Measurements from ENCODE around the gene KIF1A.

The KIF1A gene

DNA sequence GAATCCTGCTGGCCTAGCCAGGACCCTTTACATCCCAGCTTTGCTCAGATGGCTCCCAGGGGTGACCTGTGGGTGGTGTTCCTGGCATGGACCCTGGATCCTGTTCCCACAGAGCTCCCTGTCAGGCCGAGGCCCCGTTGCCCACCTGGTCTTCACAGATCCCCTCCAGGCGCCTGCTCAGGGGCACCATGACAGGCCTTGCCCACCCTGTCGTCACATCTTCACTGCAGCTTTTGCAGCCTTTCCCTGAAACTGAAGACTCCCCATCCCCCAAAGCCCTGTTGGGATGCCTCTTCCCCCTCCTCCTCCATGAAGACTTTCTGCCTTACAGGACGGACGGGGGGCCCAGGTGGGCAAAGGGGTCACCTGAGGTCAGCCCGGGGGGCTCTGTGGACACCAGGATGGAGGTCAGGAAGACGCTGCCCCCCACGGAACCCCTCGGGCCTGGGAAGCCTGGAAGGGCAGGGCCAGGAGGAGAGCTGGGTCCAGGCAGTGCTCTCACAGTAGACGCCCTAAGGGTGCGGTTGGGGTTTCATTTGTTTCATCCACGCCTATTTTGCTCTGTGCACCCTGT, 13.0 kb upstream of the KIF1A start:
- Histone ChIP-seq H3K36me3 (ENCODE audit: insufficient read depth, low read length) (no peaks in the 10 kb centered on the region), H3K4me1 (ENCODE audit: insufficient read depth, low read length, severe bottlenecking) (no peaks in the 10 kb centered on the region), H3K27me3 (ENCODE audit: insufficient read depth, low read length) (no peaks in the 10 kb centered on the region), H3K9me2 (ENCODE audit: low read depth, low read length) (no peaks in the 10 kb centered on the region), H3K79me2 (ENCODE audit: insufficient read depth, low read length) (no peaks in the 10 kb centered on the region), H3K4me2 (ENCODE audit: low read length) (no peak overlapping the region), H3K9me3 (ENCODE audit: low read length) (no peaks in the 10 kb centered on the region), H3K9ac (ENCODE audit: low read length) (no peak overlapping the region), H4K20me1 (ENCODE audit: insufficient read depth, low read length) (no peaks in the 10 kb centered on the region), H2AFZ (ENCODE audit: low read length) (no peak overlapping the region), H3K4me3 (ENCODE audit: low read depth, low read length, poor library complexity, severe bottlenecking) (no peak overlapping the region), H3F3A (ENCODE audit: insufficient read depth, low read length) (no peaks in the 10 kb centered on the region), H3K27ac (ENCODE audit: low read depth, low read length, poor library complexity, severe bottlenecking) (no peak overlapping the region)
- TF ChIP-seq, protein P1, sequence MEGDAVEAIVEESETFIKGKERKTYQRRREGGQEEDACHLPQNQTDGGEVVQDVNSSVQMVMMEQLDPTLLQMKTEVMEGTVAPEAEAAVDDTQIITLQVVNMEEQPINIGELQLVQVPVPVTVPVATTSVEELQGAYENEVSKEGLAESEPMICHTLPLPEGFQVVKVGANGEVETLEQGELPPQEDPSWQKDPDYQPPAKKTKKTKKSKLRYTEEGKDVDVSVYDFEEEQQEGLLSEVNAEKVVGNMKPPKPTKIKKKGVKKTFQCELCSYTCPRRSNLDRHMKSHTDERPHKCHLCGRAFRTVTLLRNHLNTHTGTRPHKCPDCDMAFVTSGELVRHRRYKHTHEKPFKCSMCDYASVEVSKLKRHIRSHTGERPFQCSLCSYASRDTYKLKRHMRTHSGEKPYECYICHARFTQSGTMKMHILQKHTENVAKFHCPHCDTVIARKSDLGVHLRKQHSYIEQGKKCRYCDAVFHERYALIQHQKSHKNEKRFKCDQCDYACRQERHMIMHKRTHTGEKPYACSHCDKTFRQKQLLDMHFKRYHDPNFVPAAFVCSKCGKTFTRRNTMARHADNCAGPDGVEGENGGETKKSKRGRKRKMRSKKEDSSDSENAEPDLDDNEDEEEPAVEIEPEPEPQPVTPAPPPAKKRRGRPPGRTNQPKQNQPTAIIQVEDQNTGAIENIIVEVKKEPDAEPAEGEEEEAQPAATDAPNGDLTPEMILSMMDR (IDR thresholded peaks at IDR 0.05; ENCODE audit: low read length): no peak
- no peak for TF ChIP-seq EZH2 (IDR thresholded peaks at IDR 0.05; ENCODE audit: borderline replicate concordance, low read length)

DNA sequence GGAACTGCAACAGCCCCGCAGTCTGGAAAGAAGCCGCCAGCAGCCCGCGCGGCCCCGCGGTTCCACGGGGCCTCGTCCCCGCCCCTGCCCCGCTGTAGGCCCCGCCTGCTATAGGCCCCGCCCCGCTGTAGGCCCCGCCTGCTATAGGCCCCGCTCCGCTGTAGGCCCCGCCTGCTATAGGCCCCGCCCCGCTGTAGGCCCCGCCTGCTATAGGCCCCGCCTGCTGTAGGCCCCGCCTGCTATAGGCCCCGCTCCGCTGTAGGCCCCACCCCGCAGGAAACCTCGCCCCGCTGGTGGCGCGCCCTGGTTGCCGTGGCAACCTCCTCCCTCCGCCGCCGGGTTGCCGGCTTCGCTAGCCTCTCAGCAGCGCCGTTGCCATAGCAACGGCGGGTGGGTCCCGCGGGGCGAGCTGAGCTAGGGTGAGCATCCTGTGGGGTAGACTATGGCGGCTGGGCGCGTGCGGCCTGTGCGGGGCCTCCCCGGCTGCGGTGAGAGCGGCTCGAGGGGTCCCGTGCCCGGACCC, 12.2 kb upstream of the KIF1A start:
- H3K27ac ChIP-seq (ENCODE audit: low read depth, low read length, poor library complexity, severe bottlenecking): no peak overlapping the region
- TF ChIP-seq, protein P1 (IDR thresholded peaks at IDR 0.05; ENCODE audit: low read length): no peak
- TF ChIP-seq EZH2 (IDR thresholded peaks at IDR 0.05; ENCODE audit: borderline replicate concordance, low read length): no peak

GRCh38 chr2:240831594-240832204, 11.7 kb upstream of the KIF1A start:
- Histone ChIP-seq H3K27me3 (ENCODE audit: insufficient read depth, low read length) (no peaks in the 10 kb centered on the region; the same call in 1 of the 2 replicates), H3K36me3 (ENCODE audit: insufficient read depth, low read length) (no peaks in the 10 kb centered on the region), H3K9ac (ENCODE audit: low read length) (no peak overlapping the region), H3K4me2 (ENCODE audit: low read length) (no peak overlapping the region), H2AFZ (ENCODE audit: low read length) (no peak overlapping the region), H3K4me1 (ENCODE audit: insufficient read depth, low read length, severe bottlenecking) (no peaks in the 10 kb centered on the region), H3F3A (ENCODE audit: insufficient read depth, low read length) (no peaks in the 10 kb centered on the region), H3K9me2 (ENCODE audit: low read depth, low read length) (no peaks in the 10 kb centered on the region), H3K9me3 (ENCODE audit: low read length) (no peaks in the 10 kb centered on the region), H4K20me1 (ENCODE audit: insufficient read depth, low read length) (no peaks in the 10 kb centered on the region), H3K4me3 (ENCODE audit: low read depth, low read length, poor library complexity, severe bottlenecking) (no peak overlapping the region), H3K79me2 (ENCODE audit: insufficient read depth, low read length) (no peaks in the 10 kb centered on the region), H3K27ac (ENCODE audit: low read depth, low read length, poor library complexity, severe bottlenecking) (no peak overlapping the region)
- TF ChIP-seq EZH2 (IDR thresholded peaks at IDR 0.05; ENCODE audit: borderline replicate concordance, low read length): no peak
- TF ChIP-seq, protein P1 (IDR thresholded peaks at IDR 0.05; ENCODE audit: low read length): no peak

More for the DNA sequence above, 12.2 kb upstream of the KIF1A start:
- Histone ChIP-seq H3K4me3 (ENCODE audit: low read depth, low read length, poor library complexity, severe bottlenecking) (no peak overlapping the region), H3K9ac (ENCODE audit: low read length) (no peak overlapping the region), H3K4me2 (ENCODE audit: low read length) (no peak overlapping the region), H3K9me3 (ENCODE audit: low read length) (no peaks in the 10 kb centered on the region), H3K4me1 (ENCODE audit: insufficient read depth, low read length, severe bottlenecking) (no peaks in the 10 kb centered on the region), H3K9me2 (ENCODE audit: low read depth, low read length) (no peaks in the 10 kb centered on the region), H3K79me2 (ENCODE audit: insufficient read depth, low read length) (no peaks in the 10 kb centered on the region), H3F3A (ENCODE audit: insufficient read depth, low read length) (no peaks in the 10 kb centered on the region), H4K20me1 (ENCODE audit: insufficient read depth, low read length) (no peaks in the 10 kb centered on the region), H3K27me3 (ENCODE audit: insufficient read depth, low read length) (no peaks in the 10 kb centered on the region), H3K36me3 (ENCODE audit: insufficient read depth, low read length) (no peaks in the 10 kb centered on the region), H2AFZ (ENCODE audit: low read length) (no peak overlapping the region)

Data from OCI-LY1 (cell line).